Embryonic facial prominence (tissue), 1 donor: ENCODE data around the gene KCNJ4.
"Not testable (repeated sequence)": the region's sequence is repeated elsewhere in the genome, so short reads cannot be mapped to it uniquely, and the experiment has no call there.

ENCODE experiments used
- DNase-seq: peaks from one replicate; pipeline ENCODE4 v3.0.0-alpha.2; 2016; ENCODE audit errors: extremely low spot score

The KCNJ4 gene

DNA sequence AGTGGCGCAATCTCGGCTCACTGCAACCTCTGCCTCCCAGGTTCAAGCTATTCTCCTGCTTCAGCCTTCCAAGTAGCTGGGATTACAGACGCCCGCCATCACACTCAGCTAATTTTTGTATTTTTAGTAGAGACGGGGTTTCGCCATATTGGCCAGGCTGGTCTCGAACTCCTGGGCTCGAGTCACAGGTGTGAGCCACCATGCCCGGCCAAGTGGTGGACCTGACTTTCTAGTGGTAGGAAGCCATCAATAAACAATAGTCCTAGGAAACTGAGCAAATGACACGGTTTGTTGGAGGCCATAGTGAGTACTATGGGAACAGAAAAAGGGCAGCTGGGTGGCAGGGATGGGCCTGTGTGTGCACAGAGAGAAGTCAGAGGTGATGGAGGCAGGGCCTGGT lies 15.2 kb upstream of the KCNJ4 start:
- not testable (repeated sequence) for DNase-seq

DNA sequence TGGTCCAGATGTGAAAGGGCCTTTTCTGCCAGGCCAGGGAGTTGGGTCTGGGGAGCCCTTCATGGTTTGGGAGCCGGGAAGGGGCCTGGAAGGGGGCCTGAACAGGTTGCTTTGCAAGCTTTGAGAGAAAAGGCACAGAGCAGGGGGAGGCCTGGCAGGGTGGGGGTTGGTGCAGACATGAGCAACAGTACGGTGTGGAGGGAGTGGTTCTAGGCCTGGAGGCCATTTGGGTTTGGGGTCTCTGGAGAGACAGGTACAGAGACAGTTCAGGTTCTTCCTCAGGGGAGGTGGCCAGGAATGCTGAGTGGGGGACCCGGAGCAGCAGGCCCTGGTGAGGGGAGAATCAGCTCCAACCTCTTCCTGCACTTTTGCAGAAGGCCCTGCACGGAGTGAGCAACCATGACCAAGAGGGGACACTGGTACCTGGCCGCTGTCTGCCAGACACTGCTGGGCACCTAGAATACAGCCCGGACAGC lies 14.3 kb upstream of the KCNJ4 start:
- no peak for DNase-seq

DNA sequence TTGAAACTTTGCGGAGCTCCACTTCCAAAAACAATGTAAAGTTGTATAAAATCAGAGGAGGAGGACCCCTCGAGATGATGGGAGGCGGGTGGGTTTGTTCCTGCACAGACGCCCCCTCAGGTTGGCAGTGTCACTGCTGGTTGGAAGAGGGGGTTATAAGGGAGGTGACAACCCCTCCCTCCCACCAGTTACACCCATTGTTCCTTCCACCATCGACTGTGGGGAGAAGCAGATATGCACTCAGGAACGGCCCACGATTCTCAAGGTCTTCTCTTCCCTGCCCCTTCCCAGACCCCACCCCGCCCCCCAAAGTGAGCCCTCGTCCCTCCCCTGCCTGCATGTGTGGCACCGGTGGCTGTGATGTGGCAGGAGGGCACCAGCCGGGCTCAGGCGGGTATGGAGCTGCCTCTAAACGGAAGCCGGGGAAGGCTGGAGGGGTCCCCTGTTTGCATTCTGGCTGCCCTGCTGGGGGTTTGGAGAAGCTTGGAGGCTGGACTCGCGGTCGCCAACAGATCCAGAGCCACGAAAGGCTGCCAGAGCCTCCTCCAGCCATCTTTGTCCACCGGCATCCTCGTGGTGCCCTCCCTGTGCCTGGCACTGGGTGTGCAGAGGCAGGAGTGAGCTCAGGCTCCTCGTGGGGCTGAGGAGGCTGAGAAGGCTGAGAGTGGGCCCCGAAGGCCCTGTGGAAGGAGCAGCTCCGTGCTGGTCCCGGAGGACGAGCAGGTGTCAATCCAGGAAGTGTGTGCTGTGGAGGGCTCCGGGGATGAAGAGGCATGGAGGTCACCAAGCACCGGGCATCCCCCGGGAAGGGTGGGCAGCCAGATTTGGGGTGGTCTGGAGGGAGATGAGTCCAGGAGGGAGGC lies 13.7 kb upstream of the KCNJ4 start:
- DNase-seq: no peak

GRCh38 chr22:38467904-38468442 lies 13.0 kb upstream of the KCNJ4 start, which contains the start of gene KDELR3:
Gene KDELR3 (plus strand): TSS chr22:38468096. CDS start chr22:38468234, 138 bp downstream.
- DNase-seq: no peak

GRCh38 chr22:38467438-38467903 lies 12.5 kb upstream of the KCNJ4 start:
- DNase-seq: no peak

GRCh38 chr22:38465673-38466490 lies 10.9 kb upstream of the KCNJ4 start:
- DNase-seq: no peak

- no peak for DNase-seq
These were observed 10.1 kb upstream of the KCNJ4 start for GRCh38 chr22:38464992-38465672.

DNA sequence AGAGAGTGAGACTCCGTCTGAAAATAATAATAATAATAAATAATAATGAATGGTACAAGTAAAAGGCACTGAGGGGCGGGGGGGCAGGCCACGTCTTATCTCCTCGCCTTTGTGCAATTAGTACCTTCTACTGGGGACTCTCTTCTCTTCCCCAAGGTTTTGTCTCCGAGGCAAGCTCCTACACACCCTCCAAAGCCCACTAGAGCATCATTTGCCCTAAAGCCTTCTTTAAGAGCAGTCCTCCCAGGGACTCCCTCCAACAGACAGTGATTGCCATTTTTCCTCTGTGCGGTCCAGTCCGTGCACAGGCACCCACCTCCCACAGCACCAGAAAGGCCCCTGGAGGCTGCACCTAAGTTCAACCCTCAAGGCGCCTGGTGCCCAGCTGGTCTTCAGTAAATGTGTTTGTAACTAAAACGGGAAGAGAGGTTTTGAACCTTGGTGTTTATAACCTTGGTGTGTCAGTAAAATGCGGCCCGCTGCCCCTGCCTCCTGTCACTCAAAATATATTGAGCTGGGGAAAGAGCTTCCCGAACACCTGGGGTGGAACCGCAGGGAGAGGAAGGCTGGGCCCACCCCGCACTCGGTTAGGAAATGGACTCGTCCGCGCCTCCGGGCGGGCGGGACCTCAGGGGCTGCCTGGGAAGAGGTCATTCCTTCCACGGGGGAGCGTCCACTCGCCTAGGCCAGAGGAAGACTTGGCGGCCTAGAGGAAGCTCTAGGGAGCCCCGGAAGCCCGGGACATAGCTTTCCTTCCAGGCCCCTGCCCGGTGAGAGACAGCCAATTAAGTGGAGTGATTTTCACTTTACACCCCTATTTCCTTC lies 8.2 kb upstream of the KCNJ4 start:
- no peak for DNase-seq

DNA sequence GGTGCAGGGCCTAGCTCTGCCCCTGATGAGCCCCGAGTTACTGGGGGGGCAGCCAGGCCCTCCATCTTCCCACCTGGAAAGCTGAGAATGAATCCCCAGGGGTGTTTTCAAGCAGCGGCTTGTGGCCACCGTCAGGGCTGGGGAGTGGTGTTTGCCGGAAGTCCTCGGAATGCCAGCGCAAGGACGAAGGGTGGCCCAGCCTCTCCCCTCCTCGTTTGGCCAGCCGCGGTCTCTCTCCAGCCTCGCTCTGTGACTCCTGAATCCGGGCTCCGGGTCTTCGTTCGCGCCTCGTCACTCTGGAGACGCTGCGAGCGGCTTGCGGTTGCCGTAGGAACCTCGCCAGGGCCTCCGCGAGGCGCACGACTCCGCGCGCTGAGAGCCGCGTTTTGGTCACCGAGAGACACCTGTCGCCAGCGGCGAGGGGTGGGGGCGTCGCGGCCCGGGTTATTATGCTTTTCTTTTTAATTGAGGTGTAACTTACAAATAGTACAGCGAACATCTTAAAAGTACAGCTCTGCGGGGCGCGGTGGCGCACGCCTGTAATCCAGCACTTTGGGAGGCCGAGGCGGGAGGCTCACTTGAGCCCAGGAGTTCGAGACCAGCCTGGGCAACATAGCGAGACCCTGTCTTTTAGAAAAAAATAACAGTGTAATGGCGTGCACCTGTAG lies 6.5 kb upstream of the KCNJ4 start:
- peak; percentile 46 for DNase-seq

- no peak for DNase-seq
These were observed 6.0 kb upstream of the KCNJ4 start for GRCh38 chr22:38461057-38461413.

GRCh38 chr22:38460426-38460840 lies 5.4 kb upstream of the KCNJ4 start:
- no peak for DNase-seq

GRCh38 chr22:38456841-38457699 lies 2.1 kb upstream of the KCNJ4 start:
- DNase-seq: no peak

DNA sequence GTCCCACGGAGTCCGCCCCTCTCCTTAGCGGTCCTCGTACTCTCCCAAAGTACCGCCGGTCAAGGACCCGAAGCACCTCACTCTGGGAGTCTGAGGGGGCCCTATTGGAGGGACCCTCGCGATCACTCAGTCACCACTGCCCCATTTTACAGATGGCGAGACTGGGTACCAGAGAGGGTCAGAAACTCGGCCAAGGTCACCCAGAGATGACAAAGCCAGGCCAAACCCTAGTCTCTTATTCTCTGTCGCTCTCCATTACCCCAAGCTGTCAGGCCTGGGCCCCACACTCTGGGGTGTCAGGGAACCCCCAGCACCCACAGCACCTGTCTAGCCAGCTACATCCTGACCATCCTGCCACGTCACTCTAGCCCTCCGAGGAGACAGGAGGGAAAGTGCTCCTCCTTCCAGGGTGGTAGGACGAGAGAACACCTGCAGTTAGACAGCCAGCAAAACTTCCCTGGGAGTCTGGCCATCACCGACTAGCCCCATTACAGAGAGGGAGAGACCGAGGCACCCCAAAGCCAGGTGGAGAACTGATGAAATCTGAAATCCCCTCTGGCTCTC lies 1.4 kb upstream of the KCNJ4 start:
- no peak for DNase-seq

GRCh38 chr22:38455530-38456271 lies 702 bp upstream of the KCNJ4 start:
- DNase-seq: no peak

DNA sequence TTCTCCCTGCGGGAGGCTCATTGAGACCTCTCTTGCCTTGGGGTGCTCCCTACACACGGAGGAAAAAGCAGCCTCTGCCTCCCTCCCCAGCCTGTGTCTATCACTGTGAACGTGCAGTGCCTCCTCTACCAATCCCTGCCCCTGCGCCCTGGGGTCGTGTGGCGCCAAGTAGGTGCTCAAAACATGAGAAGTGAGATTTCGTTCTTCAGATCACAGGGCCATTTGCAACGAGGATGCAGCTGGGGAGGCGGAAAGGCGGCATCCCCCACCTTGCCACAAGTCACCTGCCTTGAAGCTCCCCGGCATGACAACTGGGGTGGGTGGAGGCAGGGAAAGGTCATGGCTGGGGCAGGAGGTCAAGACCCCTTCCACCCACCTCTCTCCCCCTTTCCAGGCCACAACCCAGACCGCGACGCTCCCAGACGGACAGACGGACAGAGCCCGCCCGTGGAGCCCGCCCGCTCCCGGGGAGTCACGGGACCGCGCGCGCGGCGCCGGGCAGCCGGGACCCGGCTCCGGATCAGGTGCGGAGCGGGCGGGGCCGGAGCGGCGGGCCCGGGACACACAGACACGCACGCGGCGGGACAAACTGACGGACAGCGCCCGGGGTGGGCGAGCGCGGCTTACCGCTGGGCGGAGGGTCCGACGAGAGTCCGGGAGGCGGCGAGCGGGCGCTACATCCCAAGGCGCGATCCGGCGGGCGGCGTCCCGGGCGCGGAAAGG lies 485 bp downstream of the KCNJ4 start:
- no peak for DNase-seq

GRCh38 chr22:38453996-38454352 lies 1.0 kb downstream of the KCNJ4 start:
- DNase-seq: no peak

DNA sequence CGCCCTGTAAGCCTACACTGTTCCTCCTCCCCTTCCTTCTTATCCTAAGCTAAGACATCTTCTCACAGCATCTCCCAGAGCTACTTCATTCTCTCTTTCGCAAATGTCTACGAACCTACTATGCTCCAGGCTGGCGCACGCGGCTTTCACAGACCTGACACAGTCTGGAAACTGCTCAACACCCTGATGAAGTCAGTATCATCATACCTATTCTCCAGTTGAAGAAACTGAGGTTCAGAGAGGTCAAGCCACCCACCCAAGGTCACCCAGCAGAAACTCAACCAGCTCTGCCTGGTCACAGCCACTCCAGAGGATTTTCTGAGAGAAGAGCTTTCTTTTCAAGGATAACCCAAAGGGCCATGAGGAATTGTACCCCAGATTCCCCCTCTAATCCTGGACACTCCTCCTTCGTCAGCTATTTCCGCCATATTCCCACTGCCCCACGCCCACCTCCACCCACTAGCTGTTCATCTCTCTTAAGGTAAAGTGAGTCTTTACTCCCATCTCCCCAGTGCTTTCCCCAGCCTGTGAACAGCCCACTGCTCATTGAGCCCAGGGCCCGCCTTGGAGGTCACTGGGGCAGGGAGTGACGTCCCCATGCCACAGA lies 1.8 kb downstream of the KCNJ4 start:
- no peak for DNase-seq
